ENCODE data around the gene SH3PXD2B. TPM values are rescaled to one million over a fixed set of nuclear protein-coding genes. Genes with fewer than 3 reads are reported as not detected.

Gene SH3PXD2B
- total and polyA plus RNA-seq, 2 experiments from 2014 or later = 15.2 to 19.8 TPM

GRCh38 chr5:172283862-172284610 lies 170.3 kb downstream of the SH3PXD2B start:
- H2AFZ ChIP-seq = peak overlapping the region; percentile 90
- H4K20me1 ChIP-seq (ENCODE audit: insufficient read depth) = no peaks in the 10 kb centered on the region
- in situ Hi-C loops (cut with MboI) = no loop called here
- WGBS, 2 experiments (ENCODE audit: low coverage in 1 of 2, low lambda C conversion rate in 2 of 2, missing lambda C conversion rate in 2 of 2) = 2 to 3% methylated on average over 18 to 78 of the region's 79 CpGs
- H3K36me3 ChIP-seq (ENCODE audit: low read depth) = no peaks in the 10 kb centered on the region
- H3K4me2 ChIP-seq (ENCODE audit: unreplicated experiment) = peak overlapping the region; percentile 82
- DNase-seq = peak; percentile 92
- TF ChIP-seq EZH2 (IDR thresholded peaks at IDR 0.05; ENCODE audit: insufficient read depth, poor library complexity, severe bottlenecking) (no peak), EZH2phosphoT487 (IDR thresholded peaks at IDR 0.05; ENCODE audit: insufficient read depth, low read depth) (no peak)
- peaks cover 27% of the 10 kb centered on the region for H3K4me1 ChIP-seq (ENCODE audit: insufficient read depth)
- peak overlapping the region; percentile 89 for H3K9ac ChIP-seq
- H3K27me3 ChIP-seq (replicated peaks; ENCODE audit: insufficient read depth) = no peaks in the 10 kb centered on the region
- H3K4me3 ChIP-seq = peak overlapping the region; percentile 93
- peaks cover 42% of the 10 kb centered on the region for H3K79me2 ChIP-seq (ENCODE audit: insufficient read depth)
- H3K9me2 ChIP-seq (ENCODE audit: insufficient read depth) = no peaks in the 10 kb centered on the region
- H3F3A ChIP-seq (ENCODE audit: insufficient read depth) = peaks cover 40% of the 10 kb centered on the region
- no peaks in the 10 kb centered on the region for H3K9me3 ChIP-seq (ENCODE audit: low read depth)
- H3K27ac ChIP-seq = peak overlapping the region; percentile 82

DNA sequence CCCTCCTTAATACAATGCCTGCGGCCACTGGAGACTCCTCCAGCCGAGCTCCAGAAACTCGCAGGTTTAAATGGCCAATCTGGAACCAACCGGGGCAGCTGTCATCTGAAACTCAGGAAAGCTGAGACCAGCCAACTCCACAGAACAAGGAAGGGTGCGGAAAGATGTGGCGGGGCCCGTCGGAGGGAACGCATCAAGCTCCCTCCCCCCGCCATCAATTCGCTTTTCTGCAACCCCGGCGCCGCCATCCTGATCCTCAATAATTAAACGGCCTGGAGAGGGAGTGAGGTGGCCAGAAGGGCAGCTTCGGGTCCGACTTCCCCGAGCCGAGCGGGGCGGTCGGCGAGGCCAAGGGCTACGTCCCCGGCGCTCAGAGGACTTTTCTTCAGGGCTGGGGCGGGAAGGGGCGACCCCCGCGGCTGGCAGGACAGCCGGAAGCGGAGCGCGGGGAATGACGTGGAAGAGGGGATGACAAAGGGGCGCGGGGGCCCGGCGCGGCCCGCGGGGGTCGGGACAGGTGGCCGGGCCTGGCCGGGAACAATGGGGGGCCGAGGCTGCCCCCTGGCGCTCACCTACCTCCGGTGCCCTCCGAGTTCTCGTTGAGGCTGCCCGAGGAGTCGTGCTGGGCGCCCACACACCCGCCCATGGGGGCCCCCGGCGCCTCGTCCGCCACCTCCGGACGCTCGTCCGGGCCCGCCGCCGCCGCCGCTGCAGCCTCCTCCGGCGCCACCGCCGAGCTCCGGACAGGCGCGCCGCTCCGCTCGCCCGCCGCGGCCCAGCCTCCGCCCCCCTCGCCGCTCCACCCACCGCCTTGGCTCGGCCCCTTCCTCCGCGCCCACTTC lies 171.1 kb downstream of the SH3PXD2B start, which contains the start of gene UBTD2:
TSS of gene UBTD2 (minus strand) at position 745 of the 842 bp plus-strand sequence. CDS start at position 646, 99 bp downstream.
- 0 to 1% methylated on average over 35 to 71 of the region's 87 CpGs for WGBS, 2 experiments (ENCODE audit: low coverage in 1 of 2, low lambda C conversion rate in 2 of 2, missing lambda C conversion rate in 2 of 2)
- H3K4me1 ChIP-seq (ENCODE audit: insufficient read depth) = peaks cover 27% of the 10 kb centered on the region
- in situ Hi-C loops (cut with MboI) = no loop called here

GRCh38 chr5:172282272-172283019 lies 171.9 kb downstream of the SH3PXD2B start:
- Histone ChIP-seq H3K4me1 (ENCODE audit: insufficient read depth) (peaks cover 27% of the 10 kb centered on the region), H2AFZ (peak overlapping the region; percentile 69), H4K20me1 (ENCODE audit: insufficient read depth) (no peaks in the 10 kb centered on the region; the same call in 1 of the 2 replicates), H3K36me3 (ENCODE audit: low read depth) (no peaks in the 10 kb centered on the region), H3K79me2 (ENCODE audit: insufficient read depth) (peaks cover 58% of the 10 kb centered on the region), H3K9me2 (ENCODE audit: insufficient read depth) (no peaks in the 10 kb centered on the region), H3K4me3 (peak overlapping the region; percentile 93), H3K9me3 (ENCODE audit: low read depth) (no peaks in the 10 kb centered on the region), H3K27me3 (replicated peaks; ENCODE audit: insufficient read depth) (no peaks in the 10 kb centered on the region), H3F3A (ENCODE audit: insufficient read depth) (peaks cover 40% of the 10 kb centered on the region), H3K4me2 (ENCODE audit: unreplicated experiment) (peak overlapping the region; percentile 93), H3K27ac (peak overlapping the region; percentile 82), H3K9ac (peak overlapping the region; percentile 89)
- WGBS, 2 experiments (ENCODE audit: low coverage in 1 of 2, low lambda C conversion rate in 2 of 2, missing lambda C conversion rate in 2 of 2) = 1 to 2% methylated on average over 13 of the region's 13 CpGs
- in situ Hi-C loops (cut with MboI) = no loop called here
- peak; percentile 67 for DNase-seq
- TF ChIP-seq EZH2phosphoT487 (IDR thresholded peaks at IDR 0.05; ENCODE audit: insufficient read depth, low read depth) (no peak), EZH2 (IDR thresholded peaks at IDR 0.05; ENCODE audit: insufficient read depth, poor library complexity, severe bottlenecking) (no peak)

More for the DNA sequence above, 171.1 kb downstream of the SH3PXD2B start, which contains the start of gene UBTD2:
- Histone ChIP-seq H3K36me3 (ENCODE audit: low read depth) (no peaks in the 10 kb centered on the region), H3K9me2 (ENCODE audit: insufficient read depth) (no peaks in the 10 kb centered on the region), H3K9me3 (ENCODE audit: low read depth) (no peaks in the 10 kb centered on the region), H3K27me3 (replicated peaks; ENCODE audit: insufficient read depth) (no peaks in the 10 kb centered on the region), H2AFZ (peak within 1 kb of the TSS; percentile 90), H3K79me2 (ENCODE audit: insufficient read depth) (peaks cover 50% of the 10 kb centered on the region), H3K4me2 (ENCODE audit: unreplicated experiment) (peak within 1 kb of the TSS; percentile 93), H3K9ac (peak within 1 kb of the TSS; percentile 89), H3K27ac (peak within 1 kb of the TSS; percentile 82), H4K20me1 (ENCODE audit: insufficient read depth) (no peaks in the 10 kb centered on the region), H3F3A (ENCODE audit: insufficient read depth) (peaks cover 40% of the 10 kb centered on the region), H3K4me3 (peak within 1 kb of the TSS; percentile 93)
- no peak for TF ChIP-seq EZH2phosphoT487 (IDR thresholded peaks at IDR 0.05; ENCODE audit: insufficient read depth, low read depth)
- no peak for TF ChIP-seq EZH2 (IDR thresholded peaks at IDR 0.05; ENCODE audit: insufficient read depth, poor library complexity, severe bottlenecking)
- DNase-seq = peak; percentile 92

DNA sequence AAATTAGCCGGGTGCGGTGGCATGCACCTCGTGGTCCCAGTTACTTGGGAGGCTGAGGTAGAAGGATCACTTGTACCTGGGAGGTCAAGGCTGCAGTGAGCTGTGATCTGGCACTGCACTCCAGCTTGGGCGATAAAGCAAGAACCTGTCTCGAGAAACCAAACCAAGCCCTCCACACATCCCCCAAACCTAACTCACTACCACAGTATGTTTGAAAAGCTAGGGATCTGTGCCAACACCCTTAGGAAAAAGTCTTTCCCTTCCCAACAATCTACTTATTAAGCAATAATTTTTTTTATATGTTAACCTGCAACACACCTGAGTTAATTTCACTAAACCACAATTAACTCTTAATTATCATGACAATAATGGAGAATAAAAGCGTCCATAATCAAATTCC lies 173.0 kb downstream of the SH3PXD2B start:
- Histone ChIP-seq H3K4me1 (ENCODE audit: insufficient read depth) (peaks cover 30% of the 10 kb centered on the region), H4K20me1 (ENCODE audit: insufficient read depth) (no peaks in the 10 kb centered on the region; the same call in 1 of the 2 replicates), H3K4me3 (peak overlapping the region; percentile 93), H3F3A (ENCODE audit: insufficient read depth) (peaks cover 40% of the 10 kb centered on the region), H3K27ac (peak overlapping the region; percentile 82), H3K9ac (peak overlapping the region; percentile 89), H3K9me3 (ENCODE audit: low read depth) (no peaks in the 10 kb centered on the region), H3K27me3 (replicated peaks; ENCODE audit: insufficient read depth) (no peaks in the 10 kb centered on the region), H3K9me2 (ENCODE audit: insufficient read depth) (no peaks in the 10 kb centered on the region), H2AFZ (no peak overlapping the region), H3K4me2 (ENCODE audit: unreplicated experiment) (peak overlapping the region; percentile 93), H3K79me2 (ENCODE audit: insufficient read depth) (peaks cover 69% of the 10 kb centered on the region), H3K36me3 (ENCODE audit: low read depth) (no peaks in the 10 kb centered on the region)
- WGBS, 2 experiments (ENCODE audit: low coverage in 1 of 2, low lambda C conversion rate in 2 of 2, missing lambda C conversion rate in 2 of 2) = 71 to 79% methylated on average over 6 of the region's 6 CpGs
- in situ Hi-C loops (cut with MboI) = no loop called here
- DNase-seq = peak; percentile 13
- TF ChIP-seq EZH2 (IDR thresholded peaks at IDR 0.05; ENCODE audit: insufficient read depth, poor library complexity, severe bottlenecking) (no peak), EZH2phosphoT487 (IDR thresholded peaks at IDR 0.05; ENCODE audit: insufficient read depth, low read depth) (no peak)
